ENCODE measurements around the gene LPIN1.

The LPIN1 gene

GRCh38 chr2:11715987-11716652 is 30.3 kb upstream of the LPIN1 start:
- DNase-seq (ENCODE audit: extremely low read depth, low read depth) = no peak
- H3K4me3 ChIP-seq (replicated peaks; ENCODE audit: low read depth, low read length) = no peak overlapping the region
- no peak for TF ChIP-seq CTCF (IDR thresholded peaks at IDR 0.05; ENCODE audit: low read depth, low read length, missing control alignments)

GRCh38 chr2:11716689-11717321 is 29.6 kb upstream of the LPIN1 start:
- no peak overlapping the region for H3K4me3 ChIP-seq (replicated peaks; ENCODE audit: low read depth, low read length)
- no peak for DNase-seq (ENCODE audit: extremely low read depth, low read depth)
- TF ChIP-seq CTCF (IDR thresholded peaks at IDR 0.05; ENCODE audit: low read depth, low read length, missing control alignments) = no peak

- TF ChIP-seq CTCF (IDR thresholded peaks at IDR 0.05; ENCODE audit: low read depth, low read length, missing control alignments) = no peak
- H3K4me3 ChIP-seq (replicated peaks; ENCODE audit: low read depth, low read length) = no peak overlapping the region
- no peak for DNase-seq (ENCODE audit: extremely low read depth, low read depth)
Observed at GRCh38 chr2:11717623-11718022, 28.8 kb upstream of the LPIN1 start.

GRCh38 chr2:11718606-11719005 is 27.8 kb upstream of the LPIN1 start:
- H3K4me3 ChIP-seq (replicated peaks; ENCODE audit: low read depth, low read length) = no peak overlapping the region
- no peak for TF ChIP-seq CTCF (IDR thresholded peaks at IDR 0.05; ENCODE audit: low read depth, low read length, missing control alignments)
- no peak for DNase-seq (ENCODE audit: extremely low read depth, low read depth)

GRCh38 chr2:11719230-11719977 is 27.0 kb upstream of the LPIN1 start:
- DNase-seq (ENCODE audit: extremely low read depth, low read depth) = no peak
- TF ChIP-seq CTCF (IDR thresholded peaks at IDR 0.05; ENCODE audit: low read depth, low read length, missing control alignments) = no peak
- H3K4me3 ChIP-seq (replicated peaks; ENCODE audit: low read depth, low read length) = no peak overlapping the region

DNA sequence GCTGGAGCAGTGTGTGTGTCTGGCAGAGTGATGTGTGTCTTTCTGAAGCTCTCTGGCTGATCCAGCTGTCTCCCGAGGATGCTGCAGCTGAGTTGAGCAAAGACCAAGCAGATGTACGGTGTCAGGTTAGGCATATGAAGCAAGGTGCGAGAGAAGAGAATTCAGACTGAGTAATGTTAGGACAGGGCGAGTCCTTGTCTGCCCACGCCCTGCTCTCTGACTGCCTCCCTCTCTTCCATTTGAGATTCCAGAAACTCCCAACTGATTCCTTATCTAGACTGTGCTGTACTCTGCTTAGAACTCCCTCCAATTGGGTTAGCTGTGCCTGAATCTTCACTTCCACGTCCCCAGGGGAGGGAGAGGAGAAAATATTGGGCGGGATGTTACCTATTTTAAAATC is 25.7 kb upstream of the LPIN1 start:
- no peak for DNase-seq (ENCODE audit: extremely low read depth, low read depth)
- no peak overlapping the region for H3K4me3 ChIP-seq (replicated peaks; ENCODE audit: low read depth, low read length)
- no peak for TF ChIP-seq CTCF (IDR thresholded peaks at IDR 0.05; ENCODE audit: low read depth, low read length, missing control alignments)
